ENCODE measurements around the gene CHST11.

Gene CHST11

DNA sequence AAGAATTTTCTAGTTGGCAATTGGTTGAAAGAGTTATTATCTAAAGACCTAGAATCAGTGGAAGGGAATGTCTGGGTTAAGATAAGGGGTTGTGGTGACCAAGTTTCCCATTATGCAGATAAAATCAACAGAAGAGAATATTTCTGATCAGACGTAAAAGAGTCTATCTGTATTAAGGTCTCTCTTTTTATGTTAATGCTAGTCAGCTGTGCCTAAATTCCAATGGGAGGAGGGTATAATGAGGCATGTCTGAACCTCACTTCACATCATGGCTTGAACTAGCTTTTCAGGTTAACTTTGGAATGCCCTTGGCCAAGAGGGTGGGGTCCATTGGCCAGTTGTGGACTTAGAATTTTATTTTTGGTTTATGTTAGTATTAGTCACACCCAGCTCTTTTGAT lies 34.3 kb upstream of the CHST11 start:
- ATAC-seq: no peak
- no peaks in the 10 kb centered on the region for H3K9me3 Mint-ChIP-seq
- no peak overlapping the region for H3K27ac Mint-ChIP-seq
- no peaks in the 10 kb centered on the region for H3K27me3 Mint-ChIP-seq
- H3K4me3 Mint-ChIP-seq: no peak overlapping the region
- peaks cover 4% of the 10 kb centered on the region for H3K36me3 Mint-ChIP-seq
- H3K4me1 Mint-ChIP-seq: peaks cover 13% of the 10 kb centered on the region

DNA sequence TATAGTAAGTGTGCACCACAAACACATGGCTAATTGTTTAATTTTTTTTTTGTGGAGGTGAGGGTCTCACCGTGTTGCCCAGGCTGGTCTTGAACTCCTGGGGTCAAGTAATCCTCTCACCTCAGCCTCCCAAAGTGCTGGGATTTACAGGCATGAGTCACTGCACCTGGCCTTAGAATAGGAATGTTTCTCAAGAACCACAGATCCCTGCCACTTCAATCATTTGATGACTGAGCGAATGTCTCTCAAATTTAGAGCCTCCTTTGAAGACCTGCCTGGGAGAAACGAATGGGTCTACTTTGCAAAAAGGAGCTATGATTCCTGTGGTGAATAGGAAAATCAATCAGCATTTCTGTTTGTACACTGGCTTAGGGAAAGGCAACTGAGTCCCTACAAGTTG lies 33.5 kb upstream of the CHST11 start:
- Mint-ChIP-seq H3K4me3 (no peak overlapping the region), H3K36me3 (peaks cover 4% of the 10 kb centered on the region), H3K27me3 (no peaks in the 10 kb centered on the region), H3K9me3 (no peaks in the 10 kb centered on the region), H3K27ac (no peak overlapping the region), H3K4me1 (peaks cover 13% of the 10 kb centered on the region)
- ATAC-seq: no peak

DNA sequence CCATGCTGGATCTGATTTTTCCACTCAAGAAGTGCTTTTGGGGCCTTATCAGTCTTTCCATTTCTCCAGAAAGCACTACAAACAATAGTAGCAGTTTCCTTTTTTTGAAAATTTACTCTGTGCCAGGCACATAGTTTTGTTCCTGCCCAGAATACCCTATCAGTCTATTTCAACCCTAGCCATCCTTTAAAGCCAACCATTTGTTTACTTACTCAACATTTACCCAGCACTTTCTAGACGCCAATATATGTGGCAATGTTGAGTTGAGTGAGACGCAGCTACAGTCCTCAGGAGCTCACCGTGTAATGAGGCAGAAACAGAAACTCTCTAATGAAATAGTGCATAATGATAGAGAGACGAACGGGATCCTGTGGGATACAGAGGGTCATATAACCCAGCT lies 32.9 kb upstream of the CHST11 start:
- Mint-ChIP-seq H3K9me3 (no peaks in the 10 kb centered on the region), H3K4me1 (peaks cover 13% of the 10 kb centered on the region), H3K4me3 (no peak overlapping the region), H3K36me3 (peaks cover 4% of the 10 kb centered on the region), H3K27ac (no peak overlapping the region), H3K27me3 (no peaks in the 10 kb centered on the region)
- no peak for ATAC-seq

DNA sequence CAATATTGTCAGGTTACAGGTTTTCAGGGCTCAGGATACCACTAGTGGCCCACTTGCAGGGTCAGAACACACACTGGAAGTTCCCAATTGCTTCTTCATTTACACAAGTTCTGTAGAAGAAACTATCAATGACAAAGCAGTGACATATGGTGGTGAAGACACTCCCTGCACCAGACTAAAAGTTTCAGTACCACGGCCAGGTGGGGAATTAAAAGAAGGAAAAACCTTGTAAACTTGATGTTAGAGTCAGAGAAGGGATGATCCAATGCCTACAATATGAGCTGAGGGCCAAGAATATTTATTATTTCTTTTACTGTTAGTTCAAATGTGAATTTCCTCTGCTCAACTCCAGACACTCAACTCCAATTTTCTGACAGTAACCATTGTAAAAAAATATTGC lies 31.8 kb upstream of the CHST11 start:
- H3K27ac Mint-ChIP-seq: no peak overlapping the region
- H3K9me3 Mint-ChIP-seq: no peaks in the 10 kb centered on the region
- H3K27me3 Mint-ChIP-seq: no peaks in the 10 kb centered on the region
- no peak overlapping the region for H3K4me3 Mint-ChIP-seq
- H3K36me3 Mint-ChIP-seq: peaks cover 4% of the 10 kb centered on the region
- ATAC-seq: no peak
- H3K4me1 Mint-ChIP-seq: peaks cover 13% of the 10 kb centered on the region

DNA sequence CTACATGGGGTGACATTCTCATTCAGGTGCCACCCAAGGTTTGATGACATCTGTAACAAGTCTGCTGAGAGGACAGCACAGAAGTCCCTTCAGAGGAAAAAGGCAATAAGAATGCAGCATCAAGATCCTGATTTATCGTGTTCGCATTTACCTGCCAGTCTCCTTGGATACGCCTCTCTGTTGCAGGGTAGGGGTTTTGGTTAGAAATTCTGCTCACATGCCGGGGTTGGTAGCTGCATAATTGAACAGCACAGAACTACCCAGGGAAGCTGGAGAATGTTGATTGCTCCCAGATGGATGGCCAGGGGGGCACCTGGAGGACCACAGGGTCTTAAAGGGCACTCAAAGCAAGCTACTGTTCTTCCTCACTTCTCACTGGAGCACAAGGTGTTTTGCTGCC lies 31.1 kb upstream of the CHST11 start:
- peaks cover 13% of the 10 kb centered on the region for H3K4me1 Mint-ChIP-seq
- no peaks in the 10 kb centered on the region for H3K27me3 Mint-ChIP-seq
- H3K27ac Mint-ChIP-seq: no peak overlapping the region
- ATAC-seq: no peak
- H3K4me3 Mint-ChIP-seq: no peak overlapping the region
- peaks cover 4% of the 10 kb centered on the region for H3K36me3 Mint-ChIP-seq
- no peaks in the 10 kb centered on the region for H3K9me3 Mint-ChIP-seq

DNA sequence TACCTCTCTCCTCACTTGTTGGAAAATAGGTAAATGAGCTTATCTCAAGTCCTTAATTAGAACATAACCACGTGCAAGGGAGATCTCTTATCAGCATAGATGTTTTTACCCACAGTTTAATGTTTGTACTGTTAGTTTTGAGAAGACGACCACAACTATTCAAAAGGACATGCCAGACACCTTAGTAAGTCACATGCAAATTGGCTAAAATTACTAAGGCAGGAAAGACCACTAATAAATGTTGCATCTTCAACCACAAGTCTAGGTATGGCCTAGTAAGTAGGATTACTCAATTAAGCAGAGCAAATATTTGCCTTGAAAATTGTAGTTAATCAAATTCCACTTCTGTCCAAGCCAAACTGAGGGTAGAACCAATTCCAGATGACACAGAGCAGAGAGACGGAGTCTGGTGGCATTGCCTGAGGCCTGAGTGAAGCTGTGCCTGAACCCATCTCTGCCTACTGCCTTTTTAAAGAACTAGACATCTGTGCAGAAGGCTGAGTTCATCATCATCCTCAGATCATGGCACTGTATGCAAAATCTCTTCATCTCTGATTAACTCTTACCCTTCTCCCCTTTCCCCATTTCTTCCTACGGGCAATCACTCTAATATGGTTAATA lies 29.7 kb upstream of the CHST11 start:
- ATAC-seq: no peak
- peaks cover 13% of the 10 kb centered on the region for H3K4me1 Mint-ChIP-seq
- no peaks in the 10 kb centered on the region for H3K9me3 Mint-ChIP-seq
- no peaks in the 10 kb centered on the region for H3K27me3 Mint-ChIP-seq
- no peak overlapping the region for H3K27ac Mint-ChIP-seq
- H3K4me3 Mint-ChIP-seq: no peak overlapping the region
- peaks cover 3% of the 10 kb centered on the region for H3K36me3 Mint-ChIP-seq

DNA sequence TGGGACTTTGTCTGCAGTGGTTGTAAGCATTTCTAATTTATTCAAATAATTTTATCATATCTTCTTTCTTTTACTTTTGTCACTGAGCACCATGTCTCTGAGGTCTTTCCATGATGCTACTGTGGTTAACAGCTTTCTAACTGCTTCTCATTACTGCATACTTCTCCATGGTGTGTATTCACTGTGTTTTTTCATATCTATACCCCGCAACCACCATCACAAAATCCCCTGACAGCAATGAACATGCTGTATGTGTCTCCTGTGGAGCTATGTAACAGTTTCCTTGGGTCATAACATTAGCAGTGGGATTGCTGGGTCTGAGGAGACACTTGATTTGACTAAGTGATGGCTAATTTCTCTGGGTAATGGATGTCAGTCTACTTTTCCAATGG lies 29.2 kb upstream of the CHST11 start:
- H3K27me3 Mint-ChIP-seq: no peaks in the 10 kb centered on the region

DNA sequence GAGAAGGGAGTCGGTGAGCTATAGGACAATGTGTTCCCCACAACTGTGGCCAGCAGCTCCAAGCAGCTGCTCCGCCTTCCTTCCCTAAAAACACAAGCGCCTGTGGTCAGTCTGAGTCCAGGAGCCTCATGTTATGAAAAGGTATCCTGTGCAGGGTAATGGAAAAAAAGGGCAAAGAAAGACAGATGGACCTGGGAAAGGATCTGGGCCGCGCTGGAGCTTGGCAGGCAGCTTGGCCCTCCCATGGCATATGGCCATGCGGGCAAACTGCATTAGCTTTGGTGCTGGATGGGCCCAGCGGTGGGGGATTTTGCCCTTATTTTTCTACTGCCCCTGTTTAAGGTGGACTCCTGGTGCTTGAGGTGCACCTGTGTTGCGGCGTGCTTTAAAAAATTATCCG lies 23.7 kb upstream of the CHST11 start:
- H3K36me3 Mint-ChIP-seq: no peaks in the 10 kb centered on the region
- H3K4me3 Mint-ChIP-seq: no peak overlapping the region
- H3K27me3 Mint-ChIP-seq: no peaks in the 10 kb centered on the region
- no peaks in the 10 kb centered on the region for H3K9me3 Mint-ChIP-seq
- no peaks in the 10 kb centered on the region for H3K4me1 Mint-ChIP-seq
- no peak for ATAC-seq
- H3K27ac Mint-ChIP-seq: no peak overlapping the region

More for the DNA sequence above, 29.2 kb upstream of the CHST11 start:
- ATAC-seq: no peak
- Mint-ChIP-seq H3K36me3 (no peaks in the 10 kb centered on the region), H3K27ac (no peak overlapping the region), H3K9me3 (no peaks in the 10 kb centered on the region), H3K4me3 (no peak overlapping the region), H3K4me1 (peaks cover 13% of the 10 kb centered on the region)

DNA sequence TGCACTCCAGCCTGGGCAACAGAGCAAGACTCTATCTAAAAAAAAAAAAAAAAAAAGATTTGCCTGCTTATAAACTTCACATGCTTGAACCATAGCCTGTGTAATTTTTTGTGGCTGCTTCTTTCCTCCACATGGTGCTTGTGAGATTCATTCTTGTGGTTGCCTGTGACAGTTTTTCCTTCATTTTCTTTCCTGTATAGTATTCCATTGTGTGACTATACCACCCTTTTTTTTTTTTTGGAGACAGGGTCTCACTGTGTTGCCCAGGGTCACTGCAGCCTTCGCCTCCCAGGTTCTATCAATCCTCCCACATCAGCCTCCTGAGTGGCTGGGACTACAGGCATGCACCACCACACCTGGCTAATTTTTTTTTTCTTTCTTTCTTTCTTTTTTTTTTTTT lies 22.6 kb upstream of the CHST11 start:
- no peak for ATAC-seq
- H3K4me1 Mint-ChIP-seq: no peaks in the 10 kb centered on the region
- no peak overlapping the region for H3K4me3 Mint-ChIP-seq
- H3K27ac Mint-ChIP-seq: no peak overlapping the region
- H3K9me3 Mint-ChIP-seq: no peaks in the 10 kb centered on the region
- no peaks in the 10 kb centered on the region for H3K27me3 Mint-ChIP-seq
- no peaks in the 10 kb centered on the region for H3K36me3 Mint-ChIP-seq

DNA sequence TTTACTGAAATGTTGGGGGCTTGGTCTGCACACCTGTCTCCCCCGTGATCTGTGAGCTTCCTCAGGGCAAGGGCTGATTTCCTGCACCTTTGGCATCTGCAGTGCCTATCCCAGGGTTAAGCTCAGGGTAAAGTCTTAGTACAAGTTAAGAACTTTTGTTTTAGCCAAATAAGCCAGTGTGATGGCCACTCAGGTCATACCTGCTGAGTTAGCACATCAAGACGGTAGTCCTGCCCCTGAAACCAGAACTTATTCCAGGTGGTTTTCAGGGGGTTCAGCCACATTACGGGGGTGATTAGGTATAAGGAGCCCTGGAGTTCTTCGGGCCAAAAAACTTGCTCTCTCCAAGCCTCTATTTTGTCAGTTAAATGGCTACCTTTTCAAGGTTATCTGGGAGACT lies 21.6 kb upstream of the CHST11 start:
- Mint-ChIP-seq H3K27ac (no peak overlapping the region), H3K4me3 (no peak overlapping the region), H3K9me3 (no peaks in the 10 kb centered on the region), H3K36me3 (no peaks in the 10 kb centered on the region), H3K4me1 (no peaks in the 10 kb centered on the region), H3K27me3 (no peaks in the 10 kb centered on the region)
- no peak for ATAC-seq

DNA sequence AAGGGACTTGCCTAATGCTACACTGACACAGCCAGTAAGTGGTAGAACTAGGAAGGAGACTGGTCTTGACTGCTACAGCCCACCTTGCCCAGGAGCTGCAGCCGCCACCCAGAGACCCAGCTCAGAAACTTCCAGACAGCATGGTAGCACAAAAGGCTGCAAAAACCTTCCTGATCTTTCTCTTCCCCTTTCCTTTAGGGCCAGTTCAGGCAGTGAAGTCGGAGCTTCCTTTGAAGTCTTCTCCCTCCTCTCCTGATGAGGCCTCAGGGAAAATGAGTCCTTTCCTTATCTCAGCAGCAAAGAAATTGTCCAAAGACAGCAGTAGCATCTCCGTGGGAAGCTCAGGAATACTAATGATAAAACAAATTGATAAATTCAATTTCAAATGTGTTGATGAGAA lies 21.0 kb upstream of the CHST11 start:
- H3K27me3 Mint-ChIP-seq: no peaks in the 10 kb centered on the region
- H3K27ac Mint-ChIP-seq: no peak overlapping the region
- no peak overlapping the region for H3K4me3 Mint-ChIP-seq
- H3K36me3 Mint-ChIP-seq: no peaks in the 10 kb centered on the region
- ATAC-seq: no peak
- no peaks in the 10 kb centered on the region for H3K9me3 Mint-ChIP-seq
- H3K4me1 Mint-ChIP-seq: no peaks in the 10 kb centered on the region

DNA sequence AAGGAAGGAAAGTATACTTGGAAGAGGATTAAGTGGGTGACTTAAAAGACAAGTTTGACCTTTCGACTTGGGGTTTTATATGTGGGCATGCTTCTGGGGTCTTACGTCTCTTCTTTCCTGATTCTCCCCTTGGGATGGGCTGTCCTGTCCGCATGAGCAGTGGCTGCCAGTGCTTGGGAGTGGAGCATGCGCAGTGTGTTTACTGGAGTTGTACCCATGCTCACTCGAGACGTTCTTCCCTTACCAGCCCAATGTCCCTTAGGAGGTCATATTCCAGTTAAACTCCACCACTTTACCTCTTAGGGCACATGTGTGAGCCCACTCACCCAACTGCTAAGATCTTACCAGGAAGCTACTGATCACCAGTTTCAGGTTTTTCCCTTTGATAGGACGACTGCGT lies 20.0 kb upstream of the CHST11 start:
- H3K4me3 Mint-ChIP-seq: no peak overlapping the region
- no peaks in the 10 kb centered on the region for H3K9me3 Mint-ChIP-seq
- H3K36me3 Mint-ChIP-seq: no peaks in the 10 kb centered on the region
- ATAC-seq: no peak
- H3K4me1 Mint-ChIP-seq: no peaks in the 10 kb centered on the region
- no peak overlapping the region for H3K27ac Mint-ChIP-seq
- no peaks in the 10 kb centered on the region for H3K27me3 Mint-ChIP-seq

DNA sequence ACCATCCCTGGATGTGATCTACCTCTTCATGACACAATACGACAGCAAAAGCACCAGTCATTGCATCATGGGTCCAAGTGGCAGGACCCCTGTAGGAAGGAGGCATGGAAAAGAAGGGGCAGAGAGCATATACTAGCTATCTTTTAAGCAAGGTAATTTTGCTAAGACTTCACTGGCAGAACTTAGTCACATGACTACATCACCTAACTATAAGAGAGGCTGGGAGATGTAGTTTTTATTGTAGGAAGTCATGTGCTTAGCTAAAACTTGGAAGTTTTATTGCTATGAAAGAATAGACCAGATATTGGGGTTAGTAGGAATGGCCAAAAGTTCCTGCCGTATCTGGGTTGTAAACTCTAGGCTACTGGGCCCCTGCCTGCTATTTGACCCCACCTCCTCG lies 18.6 kb upstream of the CHST11 start:
- peaks cover 5% of the 10 kb centered on the region for H3K4me1 Mint-ChIP-seq
- no peaks in the 10 kb centered on the region for H3K9me3 Mint-ChIP-seq
- no peak for ATAC-seq
- no peak overlapping the region for H3K27ac Mint-ChIP-seq
- no peaks in the 10 kb centered on the region for H3K27me3 Mint-ChIP-seq
- no peaks in the 10 kb centered on the region for H3K36me3 Mint-ChIP-seq
- H3K4me3 Mint-ChIP-seq: no peak overlapping the region

DNA sequence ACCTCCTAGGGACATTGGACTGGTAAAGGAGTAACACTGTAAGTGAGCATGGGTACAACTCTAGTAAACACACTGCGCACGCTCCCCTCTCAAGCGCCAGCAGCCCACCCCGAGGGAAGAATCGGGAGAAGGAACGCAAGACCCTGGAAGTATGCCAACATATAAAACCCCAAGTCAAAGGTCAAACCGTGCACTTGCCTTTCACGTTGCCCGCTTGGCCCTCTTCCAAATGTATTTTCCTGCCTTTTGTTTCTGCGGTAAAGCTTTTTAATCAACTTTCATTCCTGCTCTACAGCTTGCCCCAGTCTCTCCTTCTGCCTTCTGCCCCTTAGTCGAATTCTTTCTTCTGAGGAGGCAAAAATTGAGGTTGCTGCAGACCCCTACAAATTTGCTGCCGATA lies 17.6 kb upstream of the CHST11 start:
- Mint-ChIP-seq H3K4me3 (no peak overlapping the region), H3K27ac (no peak overlapping the region), H3K27me3 (no peaks in the 10 kb centered on the region), H3K4me1 (peaks cover 8% of the 10 kb centered on the region), H3K36me3 (no peaks in the 10 kb centered on the region), H3K9me3 (no peaks in the 10 kb centered on the region)
- no peak for ATAC-seq

DNA sequence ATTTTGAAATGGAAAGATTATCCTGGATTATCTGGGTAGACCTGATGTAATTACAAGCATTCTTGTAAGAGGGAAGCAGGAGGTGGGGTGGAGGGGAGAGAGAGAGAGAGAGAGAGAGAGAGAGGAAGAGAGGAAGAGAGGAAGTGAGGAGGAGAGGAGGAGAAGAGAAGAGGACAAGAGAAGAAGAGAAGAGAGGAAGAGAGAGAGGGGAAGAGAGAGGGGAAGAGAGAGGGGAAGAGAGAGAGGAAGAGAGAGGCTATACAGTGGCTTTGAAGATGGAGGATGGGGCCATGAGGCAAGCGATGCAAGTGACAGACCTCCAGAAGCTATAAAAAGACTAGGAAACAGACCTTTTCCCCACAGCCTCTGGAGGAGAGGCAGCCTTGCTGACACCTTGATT lies 13.7 kb upstream of the CHST11 start:
- H3K4me1 Mint-ChIP-seq: peaks cover 16% of the 10 kb centered on the region
- H3K4me3 Mint-ChIP-seq: no peak overlapping the region
- H3K27ac Mint-ChIP-seq: peak overlapping the region; percentile 2
- no peaks in the 10 kb centered on the region for H3K27me3 Mint-ChIP-seq
- H3K36me3 Mint-ChIP-seq: peaks cover 8% of the 10 kb centered on the region
- peaks cover 7% of the 10 kb centered on the region for H3K9me3 Mint-ChIP-seq
- ATAC-seq: no peak

DNA sequence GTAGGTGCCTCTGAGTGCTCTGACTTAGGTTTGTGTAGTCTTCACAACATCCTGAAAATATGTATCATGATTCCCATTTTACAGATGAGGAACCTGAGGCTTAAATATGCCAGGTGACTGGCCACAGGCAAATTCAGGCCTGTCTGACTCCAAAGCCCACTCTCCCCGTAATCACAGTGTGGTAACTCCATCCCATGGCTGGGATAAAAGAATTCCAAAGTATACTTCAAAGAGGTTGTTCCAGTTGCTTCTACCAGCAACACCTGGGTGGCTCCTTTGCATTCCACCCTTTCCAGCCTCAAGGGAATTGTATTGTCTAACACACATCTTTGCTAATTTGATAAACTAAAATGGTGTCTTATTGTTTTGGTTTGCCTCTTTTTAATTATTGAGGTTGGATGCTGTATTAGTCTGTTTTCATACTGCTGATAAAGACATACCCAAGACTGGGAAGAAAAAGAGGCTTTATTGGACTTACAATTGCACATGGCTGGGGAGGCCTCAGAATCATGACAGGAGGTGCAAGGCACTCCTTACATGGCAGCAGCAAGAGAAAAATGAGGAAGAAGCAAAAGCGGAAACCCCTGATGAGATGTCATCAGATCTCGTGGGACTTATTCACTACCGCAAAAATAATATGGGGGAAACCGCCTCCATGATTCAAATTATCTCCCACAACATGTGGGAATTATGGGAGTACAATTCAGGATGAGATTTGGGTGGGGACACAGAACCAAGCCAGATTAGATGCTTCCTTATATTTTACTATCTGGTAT lies 9.9 kb upstream of the CHST11 start:
- peaks cover 8% of the 10 kb centered on the region for H3K36me3 Mint-ChIP-seq
- H3K4me3 Mint-ChIP-seq: no peak overlapping the region
- no peak for ATAC-seq
- peaks cover 7% of the 10 kb centered on the region for H3K9me3 Mint-ChIP-seq
- peaks cover 16% of the 10 kb centered on the region for H3K4me1 Mint-ChIP-seq
- H3K27ac Mint-ChIP-seq: no peak overlapping the region
- H3K27me3 Mint-ChIP-seq: no peaks in the 10 kb centered on the region
